HG03103 (cell line): ENCODE data around the gene TWIST2.

Source experiments
- ATAC-seq: cut with Tn5 transposase; IDR thresholded peaks from one replicate; pipeline ENCODE4 v1.9.1; 2021; ENCODE audit warnings: low read depth; ENCODE audit not compliant: unreplicated experiment

The TWIST2 gene

GRCh38 chr2:238870261-238870660 is 22.4 kb downstream of the TWIST2 start:
- no peak for ATAC-seq

- no peak for ATAC-seq
Observed at GRCh38 chr2:238872026-238872425, 24.1 kb downstream of the TWIST2 start.

DNA sequence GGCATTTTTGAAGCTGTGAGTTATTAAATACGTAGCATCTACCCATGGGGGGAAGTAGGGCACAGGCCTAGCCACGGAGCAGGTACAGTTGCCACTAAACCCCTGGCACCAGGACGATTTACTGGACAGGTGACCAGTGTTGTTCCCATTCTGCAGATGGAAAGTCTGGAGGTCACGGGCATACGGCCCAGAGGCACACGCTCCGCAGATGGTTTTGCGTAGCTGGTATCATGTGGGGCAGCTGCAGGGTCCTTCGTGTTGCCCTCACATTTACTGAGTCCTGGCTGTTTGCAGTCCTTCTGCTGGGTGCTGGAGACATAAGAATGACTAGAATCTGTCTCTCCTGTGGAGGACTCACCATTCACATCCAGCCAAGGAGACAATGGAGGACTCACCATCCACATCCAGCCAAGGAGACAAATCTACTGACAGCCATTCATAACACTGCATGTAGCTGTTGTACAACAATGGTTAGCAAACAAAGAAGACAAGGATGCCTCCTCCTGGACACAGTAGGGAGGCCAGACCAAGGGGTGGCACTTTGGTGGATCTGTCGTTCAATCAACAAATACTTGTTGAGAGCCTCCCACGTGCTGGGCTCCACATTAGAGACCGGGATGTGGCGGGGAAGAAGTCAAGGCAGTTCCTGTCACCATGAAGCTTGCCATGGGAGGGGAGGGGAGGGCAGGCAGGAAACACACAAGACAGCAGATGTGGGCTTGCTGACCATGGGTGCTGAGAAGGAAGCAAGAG is 24.9 kb downstream of the TWIST2 start:
- ATAC-seq = no peak

DNA sequence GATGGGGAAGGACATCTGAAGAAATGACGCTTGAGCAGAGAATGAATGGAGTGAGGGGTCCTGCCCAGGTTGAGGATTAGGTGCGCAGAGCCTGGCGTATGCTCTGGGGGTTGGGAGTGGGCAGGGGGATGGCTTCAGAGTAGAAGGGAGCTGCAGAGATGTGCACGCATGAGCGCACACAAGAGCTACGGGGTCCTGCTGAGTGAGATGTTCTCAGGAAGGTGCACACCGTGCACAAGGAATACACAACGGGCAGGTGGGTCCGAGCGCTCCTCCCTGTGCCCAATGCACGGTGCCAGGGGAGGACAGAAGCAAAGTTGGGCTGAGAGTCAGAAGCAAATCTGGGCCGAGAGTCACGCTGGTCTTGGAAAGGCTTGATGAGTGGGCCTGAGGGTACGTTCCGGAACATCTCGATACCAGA is 25.5 kb downstream of the TWIST2 start:
- no peak for ATAC-seq

DNA sequence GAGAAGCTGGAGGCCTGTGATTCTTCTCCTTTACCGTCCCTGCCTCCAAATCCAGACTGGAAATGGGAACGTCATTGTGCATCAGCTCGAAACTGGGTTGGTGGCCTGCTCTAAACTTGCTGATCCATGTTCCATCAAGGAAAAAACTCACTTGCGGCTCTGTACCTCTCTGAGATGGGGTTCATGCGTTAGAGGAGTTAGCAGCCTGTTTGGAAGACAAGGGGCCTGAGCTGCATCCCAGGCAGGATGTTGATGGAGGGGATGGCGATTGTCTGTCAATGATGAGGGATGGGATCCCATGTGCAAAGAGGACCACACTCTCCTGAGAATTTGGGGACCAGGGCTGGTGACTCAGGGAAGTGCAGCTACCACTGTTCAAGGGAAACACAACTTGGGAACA is 26.0 kb downstream of the TWIST2 start:
- ATAC-seq = no peak

DNA sequence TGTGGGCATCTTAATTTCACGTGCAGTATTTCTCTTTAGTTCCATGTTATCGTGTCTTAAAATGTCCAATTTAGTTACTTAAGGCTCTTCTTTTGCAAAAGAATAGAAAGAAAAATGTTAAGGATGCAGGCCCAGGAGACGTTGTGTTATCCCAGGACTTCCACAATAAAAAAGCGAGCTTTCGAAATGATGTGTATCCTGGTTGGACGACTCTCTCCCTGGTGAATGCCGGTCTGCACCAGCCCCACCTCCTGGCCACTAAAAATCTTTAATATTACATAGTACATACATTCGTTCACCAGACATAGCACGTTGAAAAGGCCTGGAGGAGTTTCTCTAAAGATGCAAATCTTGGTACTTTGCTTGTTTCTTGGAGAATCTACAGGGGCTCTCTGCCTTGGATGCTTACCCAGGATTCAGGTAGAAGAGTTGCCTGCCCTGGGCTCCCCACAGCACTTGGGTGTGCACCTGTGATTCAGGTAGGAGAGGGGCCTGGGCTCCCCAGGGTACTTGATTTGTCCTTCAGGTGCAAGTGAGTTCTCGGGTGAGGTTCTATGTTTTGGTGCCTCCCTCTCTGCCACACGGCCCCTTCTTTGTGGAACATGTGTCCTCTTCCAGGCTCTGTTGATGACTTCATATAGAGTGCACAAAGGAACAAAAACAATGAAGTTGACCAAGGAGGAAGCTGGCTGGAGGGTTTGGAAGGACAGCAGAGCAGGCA is 26.6 kb downstream of the TWIST2 start:
- ATAC-seq = no peak

GRCh38 chr2:238875101-238875470 is 27.2 kb downstream of the TWIST2 start:
- ATAC-seq = no peak

- no peak for ATAC-seq
Observed at GRCh38 chr2:238875471-238876231, 27.8 kb downstream of the TWIST2 start.

- ATAC-seq = no peak
Observed at GRCh38 chr2:238876232-238876630, 28.3 kb downstream of the TWIST2 start.

- ATAC-seq = no peak
Observed at GRCh38 chr2:238878051-238878735, 30.3 kb downstream of the TWIST2 start.

- no peak for ATAC-seq
Observed at GRCh38 chr2:238879043-238879442, 31.2 kb downstream of the TWIST2 start.

GRCh38 chr2:238879621-238880377 is 31.9 kb downstream of the TWIST2 start:
- ATAC-seq = no peak

DNA sequence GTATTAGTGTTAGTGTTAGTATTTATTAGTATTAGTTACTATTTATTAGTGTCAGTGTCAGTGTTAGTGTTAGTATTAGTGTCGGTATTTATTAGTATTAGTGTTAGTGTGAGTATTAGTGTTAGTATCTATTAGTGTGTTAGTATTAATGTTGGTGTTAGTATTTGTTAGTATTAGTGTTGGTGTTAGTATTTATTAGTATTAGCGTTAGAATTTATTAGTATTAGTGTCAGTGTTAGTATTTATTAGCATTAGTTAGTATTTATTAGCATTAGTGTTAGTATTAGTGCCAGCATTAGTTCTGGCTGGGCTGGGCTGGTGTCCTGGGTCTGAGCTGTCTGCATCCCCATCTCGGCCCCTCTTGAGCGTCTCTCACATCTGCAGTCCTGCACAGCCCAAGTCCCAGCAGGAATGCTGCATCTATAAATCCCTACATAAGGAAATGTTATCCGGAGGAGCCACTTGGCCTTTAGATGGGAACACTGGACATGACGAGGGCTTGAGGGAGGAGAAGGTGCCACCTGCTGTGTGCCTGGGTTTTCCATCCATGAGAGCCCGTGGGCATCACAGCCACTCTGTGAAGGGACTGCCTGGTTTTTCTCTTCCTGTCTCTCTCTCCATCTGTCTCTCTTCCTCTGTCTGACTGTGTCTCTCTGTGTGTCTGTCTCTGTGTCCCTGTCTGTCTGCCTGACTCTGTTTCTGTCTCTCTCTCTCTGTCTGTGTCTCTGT is 33.6 kb downstream of the TWIST2 start:
- no peak for ATAC-seq

DNA sequence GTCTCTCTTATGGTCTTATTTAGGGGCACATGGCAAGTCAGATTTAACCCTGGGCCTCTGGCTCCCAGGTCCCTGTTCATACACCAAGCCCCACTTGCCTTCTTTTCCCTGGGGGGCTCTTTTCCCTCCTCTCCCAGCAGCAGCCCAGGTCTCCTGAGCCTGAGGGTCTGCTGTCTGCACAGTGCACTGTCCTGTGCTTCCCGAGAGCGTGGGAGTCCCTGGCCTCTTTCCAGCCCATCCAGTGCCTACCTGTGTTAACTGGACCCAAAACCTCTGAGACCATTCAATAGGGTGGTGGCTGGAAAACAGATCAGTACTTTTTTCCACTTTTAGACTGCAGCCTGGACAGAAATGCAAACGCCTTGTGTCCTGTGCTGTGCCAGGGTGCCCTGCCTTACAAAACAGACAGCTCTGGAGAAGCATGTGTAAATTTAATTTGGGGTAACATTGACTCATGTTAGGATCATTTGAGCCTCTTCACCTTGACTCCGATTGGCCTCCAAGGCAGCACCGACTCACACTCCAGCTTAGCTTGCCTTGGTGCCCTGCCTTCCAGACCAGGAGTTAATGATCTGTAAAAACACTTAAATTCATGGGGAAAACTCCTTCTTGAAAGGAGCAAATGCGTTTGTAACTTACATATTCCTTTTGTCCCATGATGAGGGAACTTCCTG is 34.3 kb downstream of the TWIST2 start:
- ATAC-seq = no peak

DNA sequence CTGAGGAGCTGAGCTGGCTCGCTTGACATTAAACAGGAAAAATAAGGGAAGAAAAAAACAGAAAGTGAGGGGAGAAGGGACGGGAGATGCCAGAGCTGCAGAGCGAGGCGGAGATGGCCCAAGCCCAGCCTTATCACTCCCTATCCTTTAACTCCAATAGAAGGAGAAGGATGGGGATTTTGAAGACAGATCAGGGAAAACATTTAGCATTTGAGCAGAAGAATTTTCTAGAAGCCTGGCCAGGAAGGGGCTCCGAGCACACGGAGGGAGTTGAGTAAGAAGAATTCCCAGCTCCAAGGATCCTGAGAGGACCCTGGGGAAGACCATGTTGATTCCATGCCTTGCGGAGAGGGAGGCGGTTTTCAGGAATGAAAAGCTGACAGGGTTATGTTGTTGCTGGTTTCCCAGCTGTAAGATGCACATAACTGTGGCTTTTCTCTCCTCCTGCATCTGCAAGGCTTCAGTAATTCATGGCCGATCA is 35.6 kb downstream of the TWIST2 start:
- no peak for ATAC-seq

- ATAC-seq = no peak
Observed at GRCh38 chr2:238884122-238884811, 36.4 kb downstream of the TWIST2 start.

DNA sequence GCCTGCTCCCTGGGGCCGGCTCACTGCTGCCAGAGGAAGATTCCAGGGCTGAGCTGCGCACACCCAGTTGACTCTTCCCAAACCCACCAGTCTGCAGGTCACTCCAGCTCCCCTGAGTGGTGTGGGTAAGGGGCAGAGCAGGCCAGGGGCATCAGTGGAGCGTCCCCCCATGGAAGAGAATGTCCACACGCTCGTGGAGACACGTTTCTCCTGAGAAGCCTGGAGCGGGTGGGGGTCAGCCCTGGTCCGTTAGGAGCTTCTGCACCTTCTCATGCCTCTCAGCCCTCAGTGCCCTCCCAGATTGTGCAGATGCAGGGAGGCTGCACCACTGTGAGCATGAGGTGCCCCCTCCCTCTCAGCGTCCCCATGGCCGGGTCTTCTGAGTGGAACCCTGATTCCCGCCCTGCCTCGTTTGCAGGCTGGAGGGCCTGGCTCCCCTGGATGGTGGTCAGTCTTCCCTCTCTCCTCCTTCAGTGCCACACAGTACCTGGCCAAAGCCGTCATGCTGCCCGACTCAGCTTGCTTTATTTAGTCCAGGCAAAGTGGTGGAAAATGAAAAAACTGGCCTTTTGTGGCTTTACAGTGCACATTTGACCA is 37.0 kb downstream of the TWIST2 start:
- ATAC-seq = no peak
